Tibial artery (tissue), 4 donors: Measurements from ENCODE around the gene COPS9.
A peak's percentile ranks its signal among the peaks of the same experiment; 100 is the strongest.

Experiments used
- DNase-seq, 2 donors: peaks; one replicate each; pipeline ENCODE4 v3.0.0-alpha.2; 2019
- H3K27ac ChIP-seq, 2 donors: fragments of 200-600 bp; sonication (generic) in 1 of 2; 1 replicate in 1 of 2; 2 replicates in 1 of 2; pipeline ENCODE4 v1.5.1; 2018 to 2019; ENCODE audit warnings: mild to moderate bottlenecking in 1 of 2
- H3K27me3 ChIP-seq, 2 donors: fragments of 200-600 bp; sonication (generic) in 1 of 2; one replicate each; pipeline versions ENCODE4 v1.5.1 to v1.6.0; 2016 to 2019
- H3K36me3 ChIP-seq, 3 donors: fragments of 200-600 bp; sonication (generic) in 2 of 3; one replicate each; pipeline ENCODE4 v1.5.1; 2016 to 2019; ENCODE audit warnings: mild to moderate bottlenecking in 2 of 3
- H3K4me1 ChIP-seq, 4 donors: fragments of 200-600 bp; sonication (generic) in 2 of 4; 1 replicate in 3 of 4; 2 replicates in 1 of 4; pipeline ENCODE4 v1.5.1; 2016 to 2019
- H3K4me3 ChIP-seq, 2 donors: fragments of 200-600 bp; sonication (generic) in 1 of 2; 1 replicate in 1 of 2; 2 replicates in 1 of 2; pipeline ENCODE4 v1.5.1; 2018 to 2019; ENCODE audit warnings: mild to moderate bottlenecking in 2 of 2
- H3K9me3 ChIP-seq, 3 donors: fragments of 200-600 bp; sonication (generic) in 1 of 3; one replicate each; pipeline ENCODE4 v1.5.1; 2016 to 2019
- CTCF ChIP-seq, 2 experiments: fragments of 200-600 bp in 1 of 2; fragments of 450-650 bp in 1 of 2; IDR thresholded peaks; one replicate each; pipeline ENCODE4 v1.5.1; 2017 to 2019; ENCODE audit warnings: antibody characterized with exemption in 2 of 2, mild to moderate bottlenecking in 1 of 2, moderate library complexity in 1 of 2
- intact Hi-C: fragments of 100-400 bp; cut with DNase I; formaldehyde crosslinking; loops from one replicate; pipeline ENCODE4 v1.15.0; 2023; ENCODE audit warnings: low total_unique reads

Gene COPS9

DNA sequence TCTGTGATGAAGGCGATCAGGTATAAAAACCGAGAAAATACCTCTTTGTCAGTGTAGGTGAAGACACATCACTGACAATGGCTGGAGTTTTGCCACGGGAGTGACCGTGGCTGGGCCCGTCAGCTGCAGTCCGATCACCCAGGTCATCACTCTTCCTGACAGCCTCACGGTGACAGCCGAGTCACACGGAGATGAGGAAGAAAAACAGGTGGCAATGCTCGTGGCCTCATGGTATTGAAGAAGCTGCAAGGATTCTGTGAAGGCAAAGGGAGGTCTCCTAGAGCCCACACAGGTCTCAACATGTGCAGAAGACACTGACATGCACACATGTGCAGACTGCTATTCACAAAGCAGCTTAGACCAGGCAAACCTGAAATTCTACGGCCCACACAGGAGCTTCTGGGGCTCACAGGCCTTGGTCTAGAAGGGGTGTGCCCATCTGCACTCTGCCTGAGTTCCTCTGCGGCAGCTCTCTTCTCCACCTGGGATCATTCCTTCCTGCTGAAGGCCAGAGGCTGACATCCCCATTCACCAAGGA, 7.4 kb downstream of the COPS9 start:
- Histone ChIP-seq H3K9me3 (peaks cover 0 to 11% (median 5%) of the 10 kb centered on the region in 3 donors), H3K36me3 (peaks cover 70 to 81% (median 80%) of the 10 kb centered on the region in 3 donors), H3K4me1 (no peaks in the 10 kb centered on the region), H3K27me3 (no peaks in the 10 kb centered on the region), H3K4me3 (no peak overlapping the region), H3K27ac (no peak overlapping the region)
- peak; percentile 8 to 43 for DNase-seq
- TF ChIP-seq CTCF (IDR thresholded peaks at IDR 0.05) = no peak
- intact Hi-C loops = loop anchor here (5.0 kb wide), 1 partner anchor 1426 kb away; no protein-coding TSS in a partner anchor

DNA sequence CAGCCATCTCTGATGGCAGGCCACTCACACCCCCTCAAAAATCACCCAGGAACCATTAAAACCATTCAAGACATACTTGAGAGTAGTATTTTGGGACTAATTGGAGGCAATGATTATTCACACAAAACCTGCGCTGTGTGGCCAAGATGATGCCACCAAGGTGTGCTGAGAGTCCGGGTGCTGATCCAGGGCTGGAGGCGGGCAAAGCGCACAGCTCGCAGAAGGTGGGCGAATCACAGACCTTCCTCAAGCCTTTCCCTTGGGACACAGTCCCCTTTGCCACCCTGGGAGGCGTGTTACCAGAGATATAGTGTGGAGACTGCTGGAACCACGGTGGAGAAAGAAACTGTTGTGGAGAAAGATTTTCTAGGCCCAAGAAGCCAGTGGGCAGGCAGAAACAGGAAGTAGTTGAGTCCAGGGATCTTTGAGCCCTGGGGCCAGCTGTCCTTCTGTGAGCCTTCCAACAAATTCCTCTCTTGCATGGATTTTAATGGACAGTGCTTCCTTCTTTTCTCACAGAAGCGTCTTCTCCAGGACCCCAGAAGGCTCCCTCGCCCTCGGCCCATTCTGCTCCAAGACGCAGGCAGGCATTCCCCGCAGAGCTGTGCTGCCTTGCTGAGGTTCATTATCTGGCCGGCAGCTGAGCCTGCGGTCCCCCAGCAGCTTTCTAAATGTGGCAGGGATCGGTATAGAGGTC, 8.0 kb downstream of the COPS9 start:
- intact Hi-C loops = loop anchor here (5.0 kb wide), 1 partner anchor 1426 kb away; no protein-coding TSS in a partner anchor
- DNase-seq = peak in 1 of 2 donors; percentile 10
- Histone ChIP-seq H3K27ac (no peak overlapping the region), H3K4me1 (no peaks in the 10 kb centered on the region), H3K36me3 (peaks cover 64 to 75% (median 74%) of the 10 kb centered on the region in 3 donors), H3K27me3 (no peaks in the 10 kb centered on the region), H3K9me3 (peaks cover 0 to 11% (median 5%) of the 10 kb centered on the region in 3 donors), H3K4me3 (no peak overlapping the region)
- TF ChIP-seq CTCF (IDR thresholded peaks at IDR 0.05) = no peak

DNA sequence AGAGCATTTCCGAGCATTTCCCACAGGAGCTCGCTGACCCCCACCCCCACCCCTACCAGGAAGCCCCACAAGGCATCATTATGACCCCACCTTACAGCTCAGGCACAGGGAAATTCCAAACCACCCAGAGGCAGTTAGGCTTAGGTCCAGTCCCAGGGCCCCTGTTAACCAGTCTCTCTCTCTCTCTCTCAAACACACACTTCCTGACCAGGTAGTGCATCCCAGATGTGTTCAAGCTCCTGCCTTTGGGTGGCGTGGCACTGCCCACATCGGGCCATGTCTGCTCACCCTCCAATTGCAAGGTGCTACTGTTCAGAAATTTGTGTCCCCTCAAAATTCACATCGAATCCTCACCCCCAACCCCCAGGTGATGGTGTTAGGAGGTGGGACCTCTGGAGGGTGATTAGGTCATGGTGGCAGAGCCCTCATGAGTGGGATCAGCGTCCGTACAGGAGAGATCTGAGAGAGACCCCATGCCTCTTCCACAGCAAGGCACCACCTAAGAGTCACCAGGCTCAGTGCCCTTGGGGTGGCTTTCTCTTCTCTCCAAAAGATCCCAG, 8.8 kb downstream of the COPS9 start:
- H3K4me3 ChIP-seq = no peak overlapping the region
- no peaks in the 10 kb centered on the region for H3K4me1 ChIP-seq
- H3K36me3 ChIP-seq = peaks cover 56 to 67% (median 66%) of the 10 kb centered on the region in 3 donors
- DNase-seq = peak; percentile 9 to 19
- intact Hi-C loops = loop anchor here (5.0 kb wide), 1 partner anchor 1425 kb away; no protein-coding TSS in a partner anchor
- no peak overlapping the region for H3K27ac ChIP-seq
- no peaks in the 10 kb centered on the region for H3K27me3 ChIP-seq
- peaks cover 0 to 11% (median 5%) of the 10 kb centered on the region in 3 donors for H3K9me3 ChIP-seq
- no peak for TF ChIP-seq CTCF (IDR thresholded peaks at IDR 0.05)

- DNase-seq = peak in 1 of 2 donors; percentile 9
- intact Hi-C loops = loop anchor here (5.0 kb wide), 1 partner anchor 1424 kb away; no protein-coding TSS in a partner anchor
- peaks cover 50 to 62% (median 61%) of the 10 kb centered on the region in 3 donors for H3K36me3 ChIP-seq
Measured at GRCh38 chr2:240126731-240127130, 9.4 kb downstream of the COPS9 start.

DNA sequence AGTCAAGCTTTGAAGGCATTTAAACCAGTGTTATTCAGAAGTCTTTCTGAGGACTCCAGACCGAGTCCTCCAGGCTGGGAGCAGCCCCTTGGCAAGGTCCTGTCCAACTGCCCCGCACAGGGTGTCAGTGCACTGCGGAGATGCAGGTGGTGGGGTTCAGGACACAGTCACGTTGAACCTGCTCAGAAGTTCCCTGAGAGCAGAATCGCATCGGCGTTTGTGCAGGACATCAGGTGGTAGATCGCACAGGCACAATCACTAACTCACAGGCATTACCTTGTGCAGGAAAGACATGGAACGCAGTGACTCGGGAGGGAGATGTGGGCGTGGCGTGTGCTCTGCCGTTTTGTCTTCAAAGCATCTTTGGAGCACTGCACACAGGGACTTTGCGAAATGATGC, 10.4 kb downstream of the COPS9 start:
- TF ChIP-seq CTCF (IDR thresholded peaks at IDR 0.05) = no peak
- H3K36me3 ChIP-seq = peaks cover 40 to 52% (median 51%) of the 10 kb centered on the region in 3 donors
- no peak overlapping the region for H3K27ac ChIP-seq
- no peaks in the 10 kb centered on the region for H3K4me1 ChIP-seq
- no peak for DNase-seq
- no peak overlapping the region for H3K4me3 ChIP-seq
- H3K9me3 ChIP-seq = peaks cover 0 to 11% (median 5%) of the 10 kb centered on the region in 3 donors
- intact Hi-C loops = loop anchor here (5.0 kb wide), 1 partner anchor 1423 kb away; no protein-coding TSS in a partner anchor
- H3K27me3 ChIP-seq = no peaks in the 10 kb centered on the region

More at GRCh38 chr2:240126731-240127130, 9.4 kb downstream of the COPS9 start:
- Histone ChIP-seq H3K27ac (no peak overlapping the region), H3K9me3 (peaks cover 0 to 11% (median 5%) of the 10 kb centered on the region in 3 donors), H3K27me3 (no peaks in the 10 kb centered on the region), H3K4me3 (no peak overlapping the region), H3K4me1 (no peaks in the 10 kb centered on the region)
- TF ChIP-seq CTCF (IDR thresholded peaks at IDR 0.05) = no peak
